GM23338 (cell line): Measurements from ENCODE around the gene FAM98C.

Experiments used
- EZH2 ChIP-seq: fragments of 200-600 bp; sonication (generic); IDR thresholded peaks from one replicate; pipeline ENCODE4 v1.8.0; 2017; ENCODE audit warnings: antibody characterized with exemption, mild to moderate bottlenecking, low read depth; ENCODE audit not compliant: unreplicated experiment
- EZH2phosphoT487 ChIP-seq: fragments of 200-600 bp; sonication (generic); IDR thresholded peaks from one replicate; pipeline ENCODE4 v1.8.1; 2018; ENCODE audit warnings: antibody characterized with exemption; ENCODE audit not compliant: unreplicated experiment
- JUNB ChIP-seq: IDR thresholded peaks from one replicate; pipeline ENCODE4 v1.6.1; 2016; ENCODE audit warnings: antibody characterized with exemption; ENCODE audit not compliant: unreplicated experiment
- NANOG ChIP-seq: IDR thresholded peaks from 2 replicates; pipeline ENCODE4 v1.6.1; 2016; ENCODE audit warnings: antibody characterized with exemption, borderline replicate concordance
- POLR2AphosphoS5 ChIP-seq: IDR thresholded peaks from 2 replicates; pipeline ENCODE4 v1.6.1; 2016; ENCODE audit warnings: antibody characterized with exemption, low read depth
- STAT1 ChIP-seq: IDR thresholded peaks from one replicate; pipeline ENCODE4 v1.6.1; 2016; ENCODE audit warnings: antibody characterized with exemption; ENCODE audit not compliant: unreplicated experiment
- TF ChIP-seq, protein P1 (sequence below), 2 experiments: fragments of 200-600 bp in 1 of 2; sonication (generic) in 1 of 2; conservative IDR thresholded peaks; 2 replicates each; pipeline versions ENCODE4 v1.5.1 to v1.6.1; 2016 to 2017; ENCODE audit warnings: antibody characterized with exemption in 2 of 2, low read depth in 2 of 2, mild to moderate bottlenecking in 2 of 2, moderate library complexity in 1 of 2
- TF ChIP-seq, protein P2 (sequence below): IDR thresholded peaks from one replicate; pipeline ENCODE4 v1.6.1; 2018; ENCODE audit warnings: antibody characterized with exemption; ENCODE audit not compliant: unreplicated experiment
- TF ChIP-seq, protein P3 (sequence below): IDR thresholded peaks from 2 replicates; pipeline ENCODE4 v1.6.1; 2016; ENCODE audit warnings: antibody characterized with exemption

DNA sequence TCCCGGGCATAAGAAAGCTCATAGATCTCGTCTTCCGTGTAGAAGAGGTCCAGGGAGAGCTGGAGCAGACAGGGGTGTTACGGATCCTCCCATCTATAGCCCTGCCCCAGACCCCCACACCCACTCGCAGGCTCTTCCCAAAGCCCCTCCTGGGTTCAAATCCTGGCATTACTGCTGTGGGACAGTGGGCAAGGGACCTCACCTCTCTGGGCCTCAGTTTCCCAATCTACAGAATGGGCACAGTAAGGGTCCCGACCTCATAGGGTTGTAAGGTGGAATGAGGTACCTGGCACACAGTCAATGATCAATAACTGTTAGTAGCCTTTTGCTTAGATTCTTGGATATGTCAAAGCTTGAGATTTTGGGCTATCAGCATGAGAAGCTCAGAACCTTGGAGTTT is 10.5 kb downstream of the FAM98C start:
- TF ChIP-seq, protein P1, sequence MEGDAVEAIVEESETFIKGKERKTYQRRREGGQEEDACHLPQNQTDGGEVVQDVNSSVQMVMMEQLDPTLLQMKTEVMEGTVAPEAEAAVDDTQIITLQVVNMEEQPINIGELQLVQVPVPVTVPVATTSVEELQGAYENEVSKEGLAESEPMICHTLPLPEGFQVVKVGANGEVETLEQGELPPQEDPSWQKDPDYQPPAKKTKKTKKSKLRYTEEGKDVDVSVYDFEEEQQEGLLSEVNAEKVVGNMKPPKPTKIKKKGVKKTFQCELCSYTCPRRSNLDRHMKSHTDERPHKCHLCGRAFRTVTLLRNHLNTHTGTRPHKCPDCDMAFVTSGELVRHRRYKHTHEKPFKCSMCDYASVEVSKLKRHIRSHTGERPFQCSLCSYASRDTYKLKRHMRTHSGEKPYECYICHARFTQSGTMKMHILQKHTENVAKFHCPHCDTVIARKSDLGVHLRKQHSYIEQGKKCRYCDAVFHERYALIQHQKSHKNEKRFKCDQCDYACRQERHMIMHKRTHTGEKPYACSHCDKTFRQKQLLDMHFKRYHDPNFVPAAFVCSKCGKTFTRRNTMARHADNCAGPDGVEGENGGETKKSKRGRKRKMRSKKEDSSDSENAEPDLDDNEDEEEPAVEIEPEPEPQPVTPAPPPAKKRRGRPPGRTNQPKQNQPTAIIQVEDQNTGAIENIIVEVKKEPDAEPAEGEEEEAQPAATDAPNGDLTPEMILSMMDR (conservative IDR thresholded peaks at IDR 0.05; ENCODE audit: low read depth in 2 of 2), result no peak
- TF ChIP-seq EZH2 (no peak), EZH2phosphoT487 (no peak), POLR2AphosphoS5 (no peak), NANOG (no peak), JUNB (no peak), STAT1 (no peak)
- TF ChIP-seq, protein P2, sequence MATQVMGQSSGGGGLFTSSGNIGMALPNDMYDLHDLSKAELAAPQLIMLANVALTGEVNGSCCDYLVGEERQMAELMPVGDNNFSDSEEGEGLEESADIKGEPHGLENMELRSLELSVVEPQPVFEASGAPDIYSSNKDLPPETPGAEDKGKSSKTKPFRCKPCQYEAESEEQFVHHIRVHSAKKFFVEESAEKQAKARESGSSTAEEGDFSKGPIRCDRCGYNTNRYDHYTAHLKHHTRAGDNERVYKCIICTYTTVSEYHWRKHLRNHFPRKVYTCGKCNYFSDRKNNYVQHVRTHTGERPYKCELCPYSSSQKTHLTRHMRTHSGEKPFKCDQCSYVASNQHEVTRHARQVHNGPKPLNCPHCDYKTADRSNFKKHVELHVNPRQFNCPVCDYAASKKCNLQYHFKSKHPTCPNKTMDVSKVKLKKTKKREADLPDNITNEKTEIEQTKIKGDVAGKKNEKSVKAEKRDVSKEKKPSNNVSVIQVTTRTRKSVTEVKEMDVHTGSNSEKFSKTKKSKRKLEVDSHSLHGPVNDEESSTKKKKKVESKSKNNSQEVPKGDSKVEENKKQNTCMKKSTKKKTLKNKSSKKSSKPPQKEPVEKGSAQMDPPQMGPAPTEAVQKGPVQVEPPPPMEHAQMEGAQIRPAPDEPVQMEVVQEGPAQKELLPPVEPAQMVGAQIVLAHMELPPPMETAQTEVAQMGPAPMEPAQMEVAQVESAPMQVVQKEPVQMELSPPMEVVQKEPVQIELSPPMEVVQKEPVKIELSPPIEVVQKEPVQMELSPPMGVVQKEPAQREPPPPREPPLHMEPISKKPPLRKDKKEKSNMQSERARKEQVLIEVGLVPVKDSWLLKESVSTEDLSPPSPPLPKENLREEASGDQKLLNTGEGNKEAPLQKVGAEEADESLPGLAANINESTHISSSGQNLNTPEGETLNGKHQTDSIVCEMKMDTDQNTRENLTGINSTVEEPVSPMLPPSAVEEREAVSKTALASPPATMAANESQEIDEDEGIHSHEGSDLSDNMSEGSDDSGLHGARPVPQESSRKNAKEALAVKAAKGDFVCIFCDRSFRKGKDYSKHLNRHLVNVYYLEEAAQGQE, result no peak
- TF ChIP-seq, protein P3, sequence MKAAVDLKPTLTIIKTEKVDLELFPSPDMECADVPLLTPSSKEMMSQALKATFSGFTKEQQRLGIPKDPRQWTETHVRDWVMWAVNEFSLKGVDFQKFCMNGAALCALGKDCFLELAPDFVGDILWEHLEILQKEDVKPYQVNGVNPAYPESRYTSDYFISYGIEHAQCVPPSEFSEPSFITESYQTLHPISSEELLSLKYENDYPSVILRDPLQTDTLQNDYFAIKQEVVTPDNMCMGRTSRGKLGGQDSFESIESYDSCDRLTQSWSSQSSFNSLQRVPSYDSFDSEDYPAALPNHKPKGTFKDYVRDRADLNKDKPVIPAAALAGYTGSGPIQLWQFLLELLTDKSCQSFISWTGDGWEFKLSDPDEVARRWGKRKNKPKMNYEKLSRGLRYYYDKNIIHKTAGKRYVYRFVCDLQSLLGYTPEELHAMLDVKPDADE, result no peak
